ENCODE measurements around the gene LSM2. TPM values are rescaled to one million over a fixed set of nuclear protein-coding genes. Genes with fewer than 3 reads are reported as not detected.

The LSM2 gene
- total and polyA plus RNA-seq, 9 of the 15 experiments (the other 6 are each of a cell fraction or from before 2014, with no cell fraction given) = 154 to 407 (median 223) TPM

DNA sequence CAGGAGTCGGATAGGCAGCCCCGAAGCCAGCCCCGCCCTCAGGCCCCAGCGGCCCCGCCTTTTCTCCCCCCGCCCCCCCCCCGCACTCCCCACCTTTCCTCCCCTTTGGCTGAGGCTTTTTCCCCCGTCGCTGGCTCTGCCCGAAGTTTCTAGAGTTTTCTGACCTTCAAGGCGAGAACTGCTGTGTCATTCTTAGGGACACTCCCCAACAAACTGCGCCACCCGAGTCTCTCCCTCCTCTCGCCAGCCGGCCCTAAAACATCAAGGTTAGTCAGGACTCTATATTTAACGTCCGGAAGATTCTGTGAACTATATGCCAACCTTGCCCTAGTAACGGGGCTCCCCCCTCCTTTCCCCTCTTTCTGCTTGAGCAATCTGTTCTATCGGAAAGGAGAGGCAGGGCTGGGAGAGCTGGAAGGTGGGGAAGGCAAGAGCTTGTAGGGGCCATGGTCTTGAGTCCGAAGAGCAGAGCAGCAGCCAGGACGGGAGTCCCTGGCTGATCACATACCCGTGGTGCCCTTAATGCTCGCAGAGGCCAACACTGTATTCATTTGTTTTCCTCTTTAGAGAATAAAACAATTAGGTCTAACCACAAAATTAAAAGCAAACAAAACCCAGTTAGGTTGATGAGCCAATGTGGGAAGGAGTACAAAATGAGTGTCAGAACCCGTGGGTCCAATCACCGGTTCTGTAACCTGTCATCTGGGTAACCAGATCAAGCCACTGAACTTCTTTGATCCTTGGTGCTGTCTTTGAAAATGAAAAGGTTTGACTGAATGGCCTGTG, 15.5 kb upstream of the LSM2 start (continued):
- peak; percentile 61; the same call in 1 of the 2 replicates for TF ChIP-seq TFAP4 (CRISPR knock-in tag; IDR thresholded peaks at IDR 0.05; ENCODE audit: borderline replicate concordance)
- TF ChIP-seq PHF21A (IDR thresholded peaks at IDR 0.05; ENCODE audit: borderline replicate concordance, low read depth) = no peak
- TF ChIP-seq ELF2 (CRISPR knock-in tag; IDR thresholded peaks at IDR 0.05) = 0 out of 2 replicates have a peak, but pooled peaks have one; percentile 18
- no peak for TF ChIP-seq BRCA1 (IDR thresholded peaks at IDR 0.05)
- TF ChIP-seq BRCA1 (CRISPR knock-in tag; IDR thresholded peaks at IDR 0.05) = no peak
- no peak for TF ChIP-seq KLF1 (tag; IDR thresholded peaks at IDR 0.05)
- TF ChIP-seq NEUROD1 (IDR thresholded peaks at IDR 0.05; ENCODE audit: borderline replicate concordance, low read depth, low read length, partially characterized antibody) = peak; percentile 44
- TF ChIP-seq, protein P1, sequence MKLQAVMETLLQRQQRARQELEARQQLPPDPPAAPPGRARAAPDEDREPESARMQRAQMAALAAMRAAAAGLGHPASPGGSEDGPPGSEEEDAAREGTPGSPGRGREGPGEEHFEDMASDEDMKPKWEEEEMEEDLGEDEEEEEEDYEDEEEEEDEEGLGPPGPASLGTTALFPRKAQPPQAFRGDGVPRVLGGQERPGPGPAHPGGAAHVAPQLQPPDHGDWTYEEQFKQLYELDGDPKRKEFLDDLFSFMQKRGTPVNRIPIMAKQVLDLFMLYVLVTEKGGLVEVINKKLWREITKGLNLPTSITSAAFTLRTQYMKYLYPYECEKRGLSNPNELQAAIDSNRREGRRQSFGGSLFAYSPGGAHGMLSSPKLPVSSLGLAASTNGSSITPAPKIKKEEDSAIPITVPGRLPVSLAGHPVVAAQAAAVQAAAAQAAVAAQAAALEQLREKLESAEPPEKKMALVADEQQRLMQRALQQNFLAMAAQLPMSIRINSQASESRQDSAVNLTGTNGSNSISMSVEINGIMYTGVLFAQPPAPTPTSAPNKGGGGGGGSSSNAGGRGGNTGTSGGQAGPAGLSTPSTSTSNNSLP (IDR thresholded peaks at IDR 0.05; ENCODE audit: borderline replicate concordance, low read depth, low read length) = no peak
- peak in 1 of 2 experiments; percentile 39; a peak in 1 of 4 replicates for TF ChIP-seq SIN3A (IDR thresholded peaks at IDR 0.05; ENCODE audit: borderline replicate concordance in 2 of 2, control insufficient read depth in 1 of 2, low read depth in 2 of 2, low read length in 2 of 2)
- TF ChIP-seq HBP1 (CRISPR knock-in tag; IDR thresholded peaks at IDR 0.05) = peak; percentile 83; the same call in 1 of the 2 replicates
- no peak for TF ChIP-seq CSDE1 (IDR thresholded peaks at IDR 0.05)
- peak; percentile 66 for TF ChIP-seq ARID4B (CRISPR knock-in tag; IDR thresholded peaks at IDR 0.05)
- TF ChIP-seq ARID2 (IDR thresholded peaks at IDR 0.05) = peak; percentile 72; the same call in 1 of the 2 replicates
- TF ChIP-seq ZNF583 (CRISPR knock-in tag; IDR thresholded peaks at IDR 0.05) = peak; percentile 68; the same call in 1 of the 2 replicates
- peak; percentile 25; the same call in 1 of the 2 replicates for TF ChIP-seq ZNF232 (CRISPR knock-in tag; IDR thresholded peaks at IDR 0.05)
- no peak for TF ChIP-seq SMC3 (conservative IDR thresholded peaks at IDR 0.05; ENCODE audit: insufficient read depth, low read depth, low read length)
- TF ChIP-seq KHSRP (IDR thresholded peaks at IDR 0.05) = no peak
- TF ChIP-seq IRF9 (tag; IDR thresholded peaks at IDR 0.05) = no peak
